ENCODE results near the gene GFI1.

The GFI1 gene

GRCh38 chr1:92481599-92481925 is 5.2 kb downstream of the GFI1 start:
- ATAC-seq (no peak), DNase-seq (no peak)
- Mint-ChIP-seq H3K27me3 (no peaks in the 10 kb centered on the region), H3K27ac (no peak overlapping the region), H3K4me1 (peaks cover 60% of the 10 kb centered on the region), H3K4me3 (peak overlapping the region; percentile 93 to 95), H3K9me3 (no peaks in the 10 kb centered on the region)

- ATAC-seq (no peak), DNase-seq (no peak)
- H3K9me3 Mint-ChIP-seq, result no peaks in the 10 kb centered on the region
- no peaks in the 10 kb centered on the region for H3K27me3 Mint-ChIP-seq
- H3K4me3 Mint-ChIP-seq, result peak overlapping the region; percentile 93 to 95
- peaks cover 66% of the 10 kb centered on the region for H3K4me1 Mint-ChIP-seq
- peak overlapping the region in 1 of 2 donors; percentile 88 for H3K27ac Mint-ChIP-seq
These were observed 5.7 kb downstream of the GFI1 start for GRCh38 chr1:92480813-92481598.

- peak overlapping the region; percentile 6 to 50 for H3K27ac Mint-ChIP-seq
These were observed 6.4 kb downstream of the GFI1 start for GRCh38 chr1:92480200-92480812.

GRCh38 chr1:92479587-92479986 is 7.1 kb downstream of the GFI1 start:
- Mint-ChIP-seq H3K4me3 (peak overlapping the region; percentile 65 to 79), H3K4me1 (peaks cover 80% of the 10 kb centered on the region), H3K27me3 (no peaks in the 10 kb centered on the region), H3K27ac (peak overlapping the region; percentile 42 to 95), H3K9me3 (no peaks in the 10 kb centered on the region)
- DNase-seq (no peak), ATAC-seq (no peak)

More at GRCh38 chr1:92480200-92480812, 6.4 kb downstream of the GFI1 start:
- ATAC-seq, result no peak
- H3K27me3 Mint-ChIP-seq, result no peaks in the 10 kb centered on the region
- H3K4me3 Mint-ChIP-seq, result peak overlapping the region; percentile 65 to 79
- DNase-seq, result no peak
- H3K4me1 Mint-ChIP-seq, result peaks cover 73% of the 10 kb centered on the region
- no peaks in the 10 kb centered on the region for H3K9me3 Mint-ChIP-seq

- Mint-ChIP-seq H3K4me3 (peak overlapping the region; percentile 65 to 79), H3K4me1 (peaks cover 92% of the 10 kb centered on the region), H3K9me3 (no peaks in the 10 kb centered on the region), H3K27me3 (no peaks in the 10 kb centered on the region), H3K27ac (peak overlapping the region in 1 of 2 donors; percentile 99)
- ATAC-seq (peak; percentile 51), DNase-seq (peak in 1 of 2 donors; percentile 50)
These were observed 8.3 kb downstream of the GFI1 start for GRCh38 chr1:92478393-92478792.

- ATAC-seq (peak; percentile 81), DNase-seq (peak; percentile 61 to 91)
- Mint-ChIP-seq H3K9me3 (no peaks in the 10 kb centered on the region), H3K27me3 (no peaks in the 10 kb centered on the region), H3K27ac (peak overlapping the region in 1 of 2 donors; percentile 73), H3K4me1 (peaks cover 83% of the 10 kb centered on the region), H3K4me3 (peak overlapping the region; percentile 23 to 62)
These were observed 10.6 kb downstream of the GFI1 start for GRCh38 chr1:92476071-92476631.

- no peak for ATAC-seq
- Mint-ChIP-seq H3K27ac (peak overlapping the region; percentile 81 to 85), H3K9me3 (no peaks in the 10 kb centered on the region), H3K4me1 (peaks cover 75% of the 10 kb centered on the region), H3K27me3 (no peaks in the 10 kb centered on the region), H3K4me3 (peak overlapping the region; percentile 25 to 62)
- DNase-seq, result no peak
These were observed 11.7 kb downstream of the GFI1 start for GRCh38 chr1:92475029-92475428.

- ATAC-seq, result peak; percentile 68
- H3K4me1 Mint-ChIP-seq, result peaks cover 64% of the 10 kb centered on the region
- H3K4me3 Mint-ChIP-seq, result peak overlapping the region; percentile 34 to 62
- H3K27me3 Mint-ChIP-seq, result no peaks in the 10 kb centered on the region
- no peaks in the 10 kb centered on the region for H3K9me3 Mint-ChIP-seq
- H3K27ac Mint-ChIP-seq, result peak overlapping the region; percentile 44 to 73
- DNase-seq, result peak in 1 of 2 donors; percentile 67
These were observed 12.8 kb downstream of the GFI1 start for GRCh38 chr1:92473781-92474495.

GRCh38 chr1:92470216-92470615 is 16.5 kb downstream of the GFI1 start:
- DNase-seq (no peak), ATAC-seq (no peak)
- Mint-ChIP-seq H3K27me3 (no peaks in the 10 kb centered on the region), H3K4me1 (peaks cover 48% of the 10 kb centered on the region), H3K4me3 (no peak overlapping the region), H3K9me3 (no peaks in the 10 kb centered on the region), H3K27ac (no peak overlapping the region)

- no peak overlapping the region for H3K4me3 Mint-ChIP-seq
- no peak overlapping the region for H3K27ac Mint-ChIP-seq
- peaks cover 47% of the 10 kb centered on the region for H3K4me1 Mint-ChIP-seq
- ATAC-seq (no peak), DNase-seq (no peak)
- no peaks in the 10 kb centered on the region for H3K27me3 Mint-ChIP-seq
- no peaks in the 10 kb centered on the region for H3K9me3 Mint-ChIP-seq
These were observed 19.9 kb downstream of the GFI1 start for GRCh38 chr1:92466683-92467352.

- peak; percentile 28 for ATAC-seq
- Mint-ChIP-seq H3K9me3 (no peaks in the 10 kb centered on the region), H3K27me3 (no peaks in the 10 kb centered on the region), H3K4me3 (peak overlapping the region; percentile 29 to 58), H3K4me1 (peaks cover 59% of the 10 kb centered on the region), H3K27ac (peak overlapping the region; percentile 38 to 85)
- no peak for DNase-seq
These were observed 21.5 kb downstream of the GFI1 start for GRCh38 chr1:92465256-92465647.

GRCh38 chr1:92464588-92465255 is 22.0 kb downstream of the GFI1 start:
- Mint-ChIP-seq H3K4me3 (peak overlapping the region; percentile 29 to 58), H3K9me3 (no peaks in the 10 kb centered on the region), H3K27ac (peak overlapping the region; percentile 63 to 85), H3K4me1 (peaks cover 65% of the 10 kb centered on the region), H3K27me3 (no peaks in the 10 kb centered on the region)
- DNase-seq (peak in 1 of 2 donors; percentile 29), ATAC-seq (peak; percentile 84)

- Mint-ChIP-seq H3K27ac (no peak overlapping the region), H3K9me3 (no peaks in the 10 kb centered on the region), H3K27me3 (no peaks in the 10 kb centered on the region), H3K4me3 (peak overlapping the region in 1 of 2 donors; percentile 10), H3K4me1 (peaks cover 60% of the 10 kb centered on the region)
- DNase-seq (no peak), ATAC-seq (peak; percentile 45)
These were observed 25.2 kb downstream of the GFI1 start for GRCh38 chr1:92461364-92462097.

- Mint-ChIP-seq H3K27ac (peak overlapping the region in 1 of 2 donors; percentile 84), H3K4me3 (peak overlapping the region; percentile 16 to 43), H3K4me1 (peaks cover 44% of the 10 kb centered on the region), H3K9me3 (no peaks in the 10 kb centered on the region), H3K27me3 (no peaks in the 10 kb centered on the region)
- DNase-seq (no peak), ATAC-seq (no peak)
These were observed 26.8 kb downstream of the GFI1 start for GRCh38 chr1:92459871-92460320.

Measured in stimulated activated naive CD8-positive, alpha-beta T cell treated with anti-CD3 and anti-CD28 coated beads, Interleukin-15, amount 100 ng/mL, for 72 hours (primary cell).